Bone marrow (tissue), 2 donors: ENCODE measurements around the gene UMAD1.

Source experiments
- DNase-seq, 2 donors: peaks; one replicate each; lab custom pipeline; 2025; lab: John Stamatoyannopoulos, UW

UMAD1 gene

DNA sequence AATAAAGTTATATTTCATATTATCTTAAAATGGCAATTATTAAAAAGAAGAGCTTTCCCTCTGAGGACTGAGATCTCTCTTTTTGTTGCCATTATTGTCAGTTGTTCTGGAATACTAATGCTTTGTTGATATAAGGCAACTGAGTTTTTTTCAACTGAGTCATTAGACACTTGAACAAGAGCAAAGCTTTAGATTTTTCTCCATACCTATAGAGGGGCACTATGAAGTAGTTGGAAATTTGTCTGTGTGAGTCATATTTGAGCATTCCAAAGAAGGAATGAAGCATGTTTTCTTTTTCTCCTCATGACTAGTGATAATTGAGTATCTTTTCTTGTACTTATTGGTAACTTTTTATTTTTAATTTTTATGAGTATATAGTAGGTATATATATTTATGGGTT lies 53.3 kb downstream of the UMAD1 start:
- DNase-seq = no peak

DNA sequence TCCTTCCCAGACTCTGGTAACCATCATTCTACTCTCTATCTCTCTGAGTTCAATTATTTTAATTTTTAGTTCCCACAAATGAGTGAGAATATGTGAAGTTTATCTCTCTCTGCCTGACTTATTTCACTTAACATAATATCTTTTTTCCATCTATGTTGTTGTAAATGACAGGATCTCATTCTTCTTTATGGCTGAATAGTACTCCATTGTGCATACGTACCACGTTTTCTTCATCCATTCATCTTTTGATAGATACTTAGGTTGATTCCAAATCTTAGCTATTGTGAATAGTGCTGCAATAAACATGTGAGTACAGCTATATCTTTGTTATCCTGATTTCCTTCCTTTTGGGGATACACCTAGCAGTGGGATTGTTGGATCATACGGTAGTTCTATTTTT lies 54.0 kb downstream of the UMAD1 start:
- DNase-seq = no peak

DNA sequence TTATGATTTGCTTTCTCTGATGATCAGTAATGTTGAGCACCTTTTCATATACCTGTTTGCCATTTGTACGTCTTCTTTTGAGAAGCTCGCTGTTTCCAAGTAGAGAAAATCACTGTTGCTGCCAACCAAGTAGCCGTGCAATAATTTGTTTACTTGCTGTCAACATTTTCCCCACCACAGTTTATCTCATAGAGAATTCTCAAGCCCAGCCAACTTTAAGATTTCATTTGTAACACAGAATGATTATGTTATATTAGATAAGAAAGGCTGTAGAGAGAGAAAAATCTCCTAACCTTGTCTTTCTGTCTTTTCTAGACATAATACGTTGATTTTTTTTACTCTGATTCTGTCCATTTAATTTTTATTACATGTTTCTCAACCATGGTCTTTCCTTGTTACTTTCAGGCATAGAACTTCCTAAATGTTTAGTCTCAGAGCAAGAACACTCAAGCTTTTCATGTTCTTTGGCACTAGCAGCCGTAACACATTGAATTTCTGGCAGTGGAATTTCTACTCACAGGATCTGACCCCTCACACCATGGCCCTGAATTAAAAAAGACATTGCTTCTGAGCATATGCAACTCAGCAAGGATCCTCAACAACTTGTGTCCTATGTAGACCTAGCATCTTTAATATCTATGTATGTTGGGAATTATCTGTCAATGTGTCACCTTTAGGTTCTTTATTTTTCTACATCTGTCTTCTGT lies 54.7 kb downstream of the UMAD1 start:
- no peak for DNase-seq

DNA sequence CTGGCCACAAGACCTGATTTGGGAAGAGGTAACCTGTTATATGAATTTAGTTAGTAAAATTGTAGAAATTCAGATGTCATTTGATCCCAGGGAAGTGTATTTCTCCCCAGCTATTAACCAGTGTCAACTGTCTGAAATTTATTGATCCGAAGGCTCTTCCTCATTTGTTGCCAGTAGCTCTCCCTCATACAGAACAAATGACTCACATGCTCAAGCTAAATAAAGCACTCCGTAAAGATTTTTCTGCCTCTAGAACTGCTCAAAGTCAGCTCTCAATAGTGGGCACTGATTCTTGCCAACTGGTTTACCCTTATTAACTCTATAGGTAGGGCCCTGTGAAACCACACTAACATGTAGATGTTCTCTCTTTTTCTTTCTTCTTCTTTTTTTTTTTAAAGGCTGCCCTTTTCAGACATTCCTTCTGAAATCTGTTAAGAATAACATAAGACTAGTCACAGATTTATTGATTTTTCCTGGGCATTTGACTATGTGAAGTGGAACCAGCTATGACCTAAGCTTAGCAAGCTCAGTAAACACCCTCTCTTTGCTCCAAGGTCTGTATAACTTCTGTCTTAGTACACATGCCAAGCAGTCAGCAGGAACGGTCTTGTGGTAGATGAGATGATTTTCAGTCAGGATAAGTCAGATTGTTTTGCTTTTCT lies 56.0 kb downstream of the UMAD1 start:
- DNase-seq = no peak

DNA sequence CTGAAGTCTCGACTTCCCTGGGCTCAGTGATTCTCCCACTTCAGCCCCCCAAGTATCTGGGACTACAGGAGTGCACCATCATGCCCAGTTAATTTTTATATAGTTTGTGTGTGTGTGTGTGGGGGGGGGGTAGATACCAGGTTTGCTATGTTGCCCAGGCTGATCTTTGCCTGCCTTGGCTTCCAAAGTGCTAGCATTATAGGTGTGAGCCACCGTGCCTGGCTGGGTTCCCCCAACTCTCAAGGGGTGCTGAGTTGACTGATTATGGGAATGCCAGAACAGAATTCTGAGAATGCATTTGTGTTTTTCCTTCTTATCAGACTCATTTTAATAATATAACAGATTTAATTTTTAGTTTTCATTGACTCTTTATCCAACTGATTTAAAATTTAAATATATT lies 58.4 kb downstream of the UMAD1 start:
- no peak for DNase-seq

DNA sequence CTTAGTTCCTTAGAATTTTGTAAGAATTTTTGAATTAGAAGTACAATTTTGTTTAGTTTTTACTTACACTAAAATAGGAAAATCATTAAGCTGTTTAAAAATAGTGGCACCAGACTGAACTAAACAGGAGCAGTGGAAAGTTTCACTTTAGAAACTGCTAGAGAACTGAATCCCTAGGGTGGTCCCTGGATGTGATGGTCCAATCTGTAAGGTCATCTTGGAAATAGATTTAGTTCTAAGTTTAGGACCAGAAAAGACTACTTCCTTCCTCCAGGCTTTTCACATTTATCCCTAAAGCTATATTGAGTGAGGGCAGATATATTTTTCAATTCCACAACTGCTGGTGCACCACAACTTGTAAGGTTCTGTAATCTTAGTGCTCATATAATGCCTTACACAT lies 58.8 kb downstream of the UMAD1 start:
- DNase-seq = peak in 1 of 2 donors; percentile 2

DNA sequence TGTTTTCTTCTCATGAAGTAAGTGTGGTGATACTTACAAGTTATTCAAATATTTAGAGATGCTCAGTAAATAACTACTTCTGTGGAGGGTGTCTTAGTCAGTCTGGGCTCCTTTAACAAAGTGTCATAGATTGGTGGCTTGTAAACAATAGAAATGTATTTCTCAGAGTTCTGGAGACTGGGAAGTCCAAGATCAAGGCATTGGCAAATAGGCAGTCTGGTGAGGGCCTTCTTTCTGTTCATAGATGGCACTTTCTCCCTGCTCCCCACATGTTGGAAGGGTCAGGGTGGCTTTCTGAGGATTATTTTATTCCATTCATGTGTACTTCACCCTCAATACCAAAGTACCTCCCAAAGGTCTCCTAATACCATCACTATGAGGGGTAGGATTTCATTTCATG lies 59.4 kb downstream of the UMAD1 start:
- no peak for DNase-seq

DNA sequence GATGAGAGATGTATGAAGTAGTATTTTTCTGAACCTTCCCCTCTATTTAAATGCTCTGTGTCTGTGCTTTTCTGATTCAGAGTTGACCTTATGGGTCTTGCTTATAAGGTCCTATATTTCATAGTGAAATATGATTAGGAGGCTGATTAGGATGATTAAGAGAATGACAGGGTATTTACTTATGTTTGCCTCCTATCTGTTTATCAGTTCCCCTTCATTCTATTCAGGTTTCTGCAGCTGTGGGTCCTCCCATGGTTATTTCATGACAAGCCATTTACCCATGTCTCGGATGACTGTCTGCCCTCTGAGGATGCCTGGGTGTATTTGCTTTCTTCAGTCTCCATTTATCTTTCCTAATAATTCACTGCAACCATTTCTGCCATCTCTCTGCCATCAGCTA lies 61.0 kb downstream of the UMAD1 start:
- DNase-seq = no peak

DNA sequence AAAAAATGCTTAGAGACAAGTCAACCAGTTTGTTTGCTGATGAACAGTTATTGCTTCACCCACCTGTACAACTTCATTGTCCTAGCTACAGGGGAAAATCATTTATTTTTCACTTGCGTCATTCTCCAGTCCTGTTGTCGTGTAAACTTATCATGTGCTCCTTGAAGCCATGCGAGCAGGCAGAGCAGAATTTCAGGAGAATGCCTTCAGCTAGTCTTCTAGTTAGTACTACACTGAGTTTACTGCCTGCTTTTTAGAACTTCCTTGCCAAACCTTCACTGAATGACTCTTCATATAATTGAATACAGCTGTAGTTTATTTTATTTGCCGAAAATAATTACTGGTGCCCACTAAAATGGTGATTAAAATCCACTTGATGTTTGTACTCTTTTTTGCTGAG lies 62.3 kb downstream of the UMAD1 start:
- DNase-seq = no peak

DNA sequence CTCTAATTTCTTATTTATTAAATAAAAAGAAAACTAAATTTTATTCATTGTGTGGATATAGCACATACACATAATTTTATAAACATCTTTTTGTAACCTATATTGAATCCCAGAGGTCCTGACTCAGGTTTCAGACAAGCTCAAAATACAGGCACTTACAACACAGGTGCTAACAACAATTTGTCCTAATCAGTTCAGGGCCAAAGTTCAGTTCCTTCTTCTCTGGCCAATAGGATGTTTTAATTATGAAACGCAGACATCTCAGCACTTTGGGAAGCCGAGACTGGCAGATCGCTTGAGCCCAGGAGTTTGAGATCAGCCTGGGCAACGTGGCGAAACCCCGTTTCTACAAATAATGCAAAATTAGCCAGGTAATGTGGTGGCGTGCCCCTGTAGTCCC lies 62.9 kb downstream of the UMAD1 start:
- DNase-seq = no peak

DNA sequence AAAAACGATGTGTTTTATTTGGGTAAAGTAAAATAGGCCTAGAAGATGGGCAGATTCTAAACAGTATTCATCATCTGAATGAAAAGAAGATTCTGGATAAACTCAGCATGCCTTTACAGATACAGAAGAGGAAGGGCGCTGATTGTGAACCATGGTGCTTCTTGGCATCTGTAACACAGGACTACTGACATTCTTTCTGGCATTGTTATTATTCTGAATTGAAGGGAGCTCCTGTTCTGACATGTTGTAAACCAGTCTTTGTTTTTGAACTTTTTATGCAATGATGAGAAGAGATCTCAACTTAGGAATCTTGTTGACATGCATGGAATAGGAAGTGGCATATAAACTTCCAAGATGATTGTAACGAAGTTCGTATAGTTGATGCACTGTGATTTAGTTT lies 64.3 kb downstream of the UMAD1 start:
- no peak for DNase-seq

DNA sequence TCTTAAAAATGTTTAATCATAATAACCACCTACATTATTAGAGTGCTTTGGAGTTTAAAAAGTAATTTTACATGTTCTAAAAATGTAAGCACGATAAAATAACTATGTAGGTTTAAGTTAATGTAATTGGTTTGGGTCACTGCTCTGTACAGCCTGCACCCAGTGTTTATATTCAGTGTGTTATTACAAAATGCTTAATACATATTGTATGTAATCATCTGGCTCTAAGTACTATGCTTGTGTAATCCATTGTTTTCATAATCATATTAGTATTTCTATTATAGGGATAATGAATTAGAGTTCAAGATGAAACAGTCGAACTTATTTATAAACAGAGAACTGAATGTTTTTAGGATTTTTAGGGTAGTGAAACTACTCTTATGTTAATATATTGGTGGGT lies 64.8 kb downstream of the UMAD1 start:
- no peak for DNase-seq

DNA sequence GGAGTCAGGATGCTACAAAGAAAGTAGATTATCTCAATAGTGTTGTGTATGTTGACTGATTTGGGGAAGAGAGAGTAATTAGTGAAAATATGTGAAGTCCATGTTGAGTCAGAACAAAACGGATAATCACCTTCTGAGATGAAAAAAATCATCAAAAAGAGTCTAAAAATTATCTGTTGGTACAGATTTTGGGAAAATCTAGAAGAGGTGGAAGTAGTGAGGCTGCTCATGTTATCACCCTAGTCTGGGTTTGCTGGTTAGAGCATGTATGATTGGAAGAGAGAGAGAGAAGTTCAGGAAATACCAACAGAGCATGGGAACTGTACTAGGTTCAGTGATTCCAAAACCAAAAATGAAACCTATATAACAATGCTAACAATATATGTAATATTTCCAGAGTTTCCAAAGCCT lies 65.6 kb downstream of the UMAD1 start:
- no peak for DNase-seq

DNA sequence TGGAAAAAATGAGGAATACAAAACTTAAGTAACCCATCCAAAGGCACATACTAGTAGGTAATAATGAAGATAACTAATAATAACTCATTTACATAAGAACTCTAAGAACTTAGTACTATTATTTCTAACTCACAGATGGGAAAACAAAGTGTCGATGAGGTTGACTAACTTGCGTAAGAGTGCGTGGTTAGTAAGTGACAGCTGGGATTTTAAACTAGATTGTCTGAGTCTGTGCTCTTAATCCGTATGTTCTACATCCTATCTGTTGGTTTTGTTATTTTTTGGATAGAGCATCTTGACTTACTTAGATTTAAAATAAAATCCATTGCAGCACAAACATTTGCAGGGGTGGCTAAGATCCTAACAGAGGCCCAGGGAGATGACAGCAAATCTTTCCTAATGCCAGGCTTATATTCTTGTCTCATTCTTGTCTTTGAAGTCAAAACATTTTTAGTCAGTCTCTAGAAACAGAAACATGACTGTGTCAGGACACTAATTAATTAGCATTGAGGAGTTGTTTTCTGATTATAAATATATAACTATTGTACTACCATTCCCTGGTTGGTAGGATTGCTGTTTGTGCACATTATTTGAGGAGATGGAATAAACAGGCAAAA lies 66.1 kb downstream of the UMAD1 start:
- DNase-seq = no peak

DNA sequence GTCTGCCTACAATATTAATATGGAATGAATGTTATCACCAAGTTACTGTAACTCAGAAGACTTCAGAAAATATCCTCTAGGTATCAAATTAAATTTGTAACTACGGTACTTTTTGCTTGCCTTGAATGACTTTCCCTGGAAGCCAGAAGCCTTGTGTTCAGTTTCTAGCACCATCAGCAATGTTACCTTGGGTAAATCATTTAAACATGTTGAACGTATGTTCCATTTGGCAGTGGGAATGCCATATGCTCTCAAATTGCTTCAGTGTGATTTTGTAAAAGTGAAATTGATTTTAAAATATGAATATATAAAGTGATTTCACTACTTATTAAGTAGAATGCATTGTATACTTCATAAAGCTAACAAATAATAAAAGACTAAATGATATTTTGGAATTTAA lies 66.7 kb downstream of the UMAD1 start:
- no peak for DNase-seq

DNA sequence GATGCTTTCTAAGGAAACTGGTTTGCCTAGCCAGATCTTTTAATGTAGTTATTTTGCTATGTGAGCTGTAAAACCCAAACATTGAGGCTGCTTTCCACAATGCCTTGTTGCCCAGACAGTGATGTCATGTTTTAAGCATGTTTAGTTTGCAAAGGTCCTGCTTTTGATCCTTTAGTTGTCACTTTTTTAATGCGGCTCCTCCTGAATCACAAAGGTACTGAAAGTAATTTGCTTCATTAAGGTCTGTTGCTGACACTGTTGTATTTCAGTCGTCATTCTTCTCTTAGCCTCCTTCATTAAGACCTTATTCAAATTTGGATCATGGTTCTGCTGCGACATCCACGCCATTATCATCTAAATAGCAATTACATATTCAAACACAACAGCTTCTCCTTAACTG lies 67.3 kb downstream of the UMAD1 start:
- no peak for DNase-seq

DNA sequence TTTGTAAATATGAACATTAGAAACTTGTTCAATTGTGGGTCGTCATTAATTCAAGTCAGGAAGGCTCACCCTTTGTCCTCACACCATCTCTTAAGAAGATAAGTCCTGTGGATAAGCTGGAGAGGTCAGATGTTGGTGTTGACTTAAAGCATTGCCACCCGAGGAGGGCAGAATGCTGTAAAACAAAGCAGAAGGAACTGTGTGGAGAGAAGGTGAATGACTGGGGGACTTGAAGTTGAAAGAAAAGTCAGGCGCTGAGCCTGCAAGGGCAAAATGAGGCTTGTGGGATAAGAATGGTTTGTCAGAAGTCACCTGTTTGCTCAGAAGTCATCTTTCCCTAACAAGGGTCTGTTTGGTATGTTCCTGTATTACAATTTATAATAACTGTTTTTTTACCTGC lies 68.7 kb downstream of the UMAD1 start:
- no peak for DNase-seq

DNA sequence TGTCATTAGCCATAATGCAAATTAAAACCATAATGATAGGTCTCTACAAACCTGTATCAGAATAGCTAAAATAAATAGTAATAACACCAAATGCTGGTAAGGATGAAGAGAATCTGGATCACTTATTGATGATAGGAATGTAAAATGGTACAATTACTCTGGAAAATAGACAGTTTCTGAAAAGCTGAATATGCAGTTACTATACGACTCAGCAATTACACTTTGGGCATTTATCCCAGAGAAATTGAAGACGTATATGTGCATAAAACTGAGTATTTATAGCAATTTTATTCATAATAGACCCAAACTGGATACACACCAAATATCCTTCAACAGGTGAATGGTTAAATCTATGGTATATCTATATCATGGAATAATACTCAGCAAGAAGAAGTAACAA lies 69.9 kb downstream of the UMAD1 start:
- DNase-seq = no peak

DNA sequence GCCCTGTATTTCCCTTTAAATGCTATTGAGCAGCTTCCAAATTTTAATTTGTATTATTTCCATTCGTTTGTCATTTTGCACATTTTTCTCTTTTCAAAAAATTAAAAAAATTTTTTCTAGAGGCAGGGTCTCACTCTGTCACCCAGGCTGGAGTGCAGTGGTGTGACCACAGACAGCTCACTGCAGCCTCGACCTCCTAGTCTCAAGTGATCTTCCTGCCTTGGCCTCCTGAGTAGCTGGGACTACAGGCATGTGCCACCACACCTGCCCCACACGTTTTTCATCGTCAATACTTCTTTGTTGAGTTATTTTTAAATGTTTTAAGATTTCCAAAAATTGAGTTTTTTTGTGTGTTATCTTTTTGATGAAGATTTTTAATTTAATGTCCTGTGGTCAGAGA lies 73.2 kb downstream of the UMAD1 start:
- DNase-seq = no peak

DNA sequence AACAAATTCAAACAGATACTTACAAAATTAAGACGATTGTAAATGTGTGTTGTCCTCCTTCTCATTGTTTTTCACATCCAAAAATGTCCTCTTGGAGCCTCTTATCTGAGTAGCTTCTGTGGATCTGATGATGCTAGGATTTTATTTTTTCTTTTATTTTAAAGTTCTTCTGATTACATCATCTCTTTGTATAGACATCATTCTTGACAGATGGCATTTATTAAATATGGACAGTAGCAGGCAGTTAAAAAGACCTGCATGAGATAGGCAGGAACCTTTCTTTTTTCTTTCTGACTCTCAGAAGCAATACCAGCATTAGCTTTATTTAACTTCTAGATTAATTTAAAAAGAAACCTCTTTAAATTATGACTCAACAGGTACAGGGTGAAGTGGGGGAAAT lies 77.9 kb downstream of the UMAD1 start, which contains the start of gene RPA3:
TSS of gene RPA3 (minus strand) at position 116 of the 400 bp plus-strand sequence. CDS start 78,189 bp downstream, outside the sequence.
- no peak for DNase-seq

DNA sequence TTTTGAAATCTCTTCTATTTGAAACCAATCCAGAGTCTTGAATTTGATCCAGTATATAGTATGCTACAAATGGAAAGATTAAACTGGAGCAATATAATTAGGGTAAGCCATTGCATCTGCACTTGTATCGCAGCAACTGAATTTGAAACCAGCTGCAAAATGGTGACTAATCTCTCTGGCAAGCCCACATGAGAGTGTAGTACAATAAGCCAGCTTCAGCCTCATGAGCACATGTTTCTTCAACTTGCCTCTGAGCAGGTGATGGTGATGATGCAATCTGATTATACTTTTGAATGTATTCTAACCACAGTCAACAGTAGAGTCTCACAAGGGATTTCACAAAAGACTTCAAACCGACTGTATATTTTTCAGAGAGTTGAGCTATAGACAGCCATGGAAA lies 78.7 kb downstream of the UMAD1 start:
- DNase-seq = peak in 1 of 2 donors; percentile 8

DNA sequence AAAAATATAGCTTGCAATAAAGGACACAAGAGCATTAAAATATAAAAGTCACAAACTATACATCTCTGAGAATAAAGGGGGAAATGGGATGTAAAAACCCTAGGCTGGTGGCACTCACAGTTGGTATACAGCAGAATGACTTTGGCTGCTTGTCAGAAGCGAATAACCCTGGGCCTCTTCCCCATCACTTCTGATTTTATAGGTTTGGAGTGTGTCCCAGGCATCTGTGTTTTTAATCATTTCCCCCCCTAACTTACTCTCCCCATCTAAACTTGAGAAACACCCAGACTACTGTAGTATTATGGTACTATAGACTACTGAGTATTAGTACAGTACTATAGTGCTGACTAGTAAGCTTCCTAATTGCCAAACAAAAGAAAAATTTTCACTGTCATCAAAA lies 79.6 kb downstream of the UMAD1 start:
- no peak for DNase-seq
